Measurements from ENCODE around the gene RPH3AL. TPM values are rescaled to one million over a fixed set of nuclear protein-coding genes. Genes with fewer than 3 reads are reported as not detected.
A peak's percentile ranks its signal among the peaks of the same experiment; 100 is the strongest.

RPH3AL gene
- total and polyA plus RNA-seq, 9 donors: 5.8 to 43.8 (median 21.0) TPM

DNA sequence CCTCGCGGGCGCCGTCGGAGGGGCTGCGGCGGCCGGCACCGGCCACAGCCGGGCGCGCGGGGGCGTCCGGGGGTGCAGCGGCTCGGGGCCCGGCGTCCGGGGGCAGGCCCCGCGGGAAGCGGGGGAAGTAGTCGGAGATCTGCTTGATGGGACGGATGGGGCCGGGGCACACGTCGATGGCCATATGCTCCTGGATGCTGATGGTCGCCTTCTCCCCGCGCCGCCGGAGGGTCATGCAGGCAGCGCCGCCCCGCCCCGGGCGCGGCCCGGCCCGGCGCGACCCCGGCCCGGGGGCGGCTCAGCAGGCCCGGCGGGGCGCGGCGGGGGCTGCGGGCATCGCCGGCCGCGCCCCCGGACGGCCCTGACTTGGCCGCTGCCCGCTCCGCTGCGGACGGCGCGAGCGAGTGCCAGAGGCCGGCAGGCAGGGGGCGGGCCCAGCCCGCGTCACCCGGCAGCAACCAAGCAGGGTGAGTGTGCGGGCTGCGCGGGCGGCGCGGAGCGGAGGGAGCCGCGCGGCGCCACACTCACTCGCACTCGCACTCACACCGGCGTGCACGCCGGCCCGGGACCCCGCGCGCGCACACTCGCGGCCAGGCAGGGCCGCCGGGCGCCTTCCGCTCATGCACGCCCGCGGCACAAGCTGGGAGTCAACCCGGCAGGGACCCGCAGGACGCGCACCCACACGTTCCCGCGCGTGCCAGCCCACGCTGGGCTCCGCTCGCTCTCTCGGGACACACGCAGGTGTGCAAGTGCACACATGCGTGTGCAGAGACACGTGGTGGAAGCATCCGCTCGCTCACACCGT lies 171.2 kb downstream of the RPH3AL start, which contains the start of gene DOC2B:
TSS of gene DOC2B (minus strand) at position 406 of the 805 bp plus-strand sequence. CDS start at position 235, 171 bp downstream.
- peaks cover 5% of the 10 kb centered on the region for H3K27me3 ChIP-seq
- H3K4me3 ChIP-seq: peak within 1 kb of the TSS; percentile 17
- no peaks in the 10 kb centered on the region for H3K36me3 ChIP-seq
- H3K9me3 ChIP-seq: no peaks in the 10 kb centered on the region
- no peak for TF ChIP-seq POLR2A (IDR thresholded peaks at IDR 0.05)
- TF ChIP-seq, protein P1, sequence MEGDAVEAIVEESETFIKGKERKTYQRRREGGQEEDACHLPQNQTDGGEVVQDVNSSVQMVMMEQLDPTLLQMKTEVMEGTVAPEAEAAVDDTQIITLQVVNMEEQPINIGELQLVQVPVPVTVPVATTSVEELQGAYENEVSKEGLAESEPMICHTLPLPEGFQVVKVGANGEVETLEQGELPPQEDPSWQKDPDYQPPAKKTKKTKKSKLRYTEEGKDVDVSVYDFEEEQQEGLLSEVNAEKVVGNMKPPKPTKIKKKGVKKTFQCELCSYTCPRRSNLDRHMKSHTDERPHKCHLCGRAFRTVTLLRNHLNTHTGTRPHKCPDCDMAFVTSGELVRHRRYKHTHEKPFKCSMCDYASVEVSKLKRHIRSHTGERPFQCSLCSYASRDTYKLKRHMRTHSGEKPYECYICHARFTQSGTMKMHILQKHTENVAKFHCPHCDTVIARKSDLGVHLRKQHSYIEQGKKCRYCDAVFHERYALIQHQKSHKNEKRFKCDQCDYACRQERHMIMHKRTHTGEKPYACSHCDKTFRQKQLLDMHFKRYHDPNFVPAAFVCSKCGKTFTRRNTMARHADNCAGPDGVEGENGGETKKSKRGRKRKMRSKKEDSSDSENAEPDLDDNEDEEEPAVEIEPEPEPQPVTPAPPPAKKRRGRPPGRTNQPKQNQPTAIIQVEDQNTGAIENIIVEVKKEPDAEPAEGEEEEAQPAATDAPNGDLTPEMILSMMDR (IDR thresholded peaks at IDR 0.05): no peak
- no peak for TF ChIP-seq EP300 (IDR thresholded peaks at IDR 0.05)
- H3K27ac ChIP-seq: no peak within 1 kb of the TSS
- peak in 3 of 5 donors; percentile 42 to 70 (median 66) for DNase-seq
- H3K4me1 ChIP-seq (ENCODE audit: insufficient read depth): peaks cover 2% of the 10 kb centered on the region
- intact Hi-C loops (cut with DNase I): loop anchor here in 1 of 4 donors (5.0 kb wide), 1 partner anchor 206 kb away; no protein-coding TSS in a partner anchor
- 2% methylated on average over 33 to 120 of the region's 120 CpGs for WGBS, 3 donors

DNA sequence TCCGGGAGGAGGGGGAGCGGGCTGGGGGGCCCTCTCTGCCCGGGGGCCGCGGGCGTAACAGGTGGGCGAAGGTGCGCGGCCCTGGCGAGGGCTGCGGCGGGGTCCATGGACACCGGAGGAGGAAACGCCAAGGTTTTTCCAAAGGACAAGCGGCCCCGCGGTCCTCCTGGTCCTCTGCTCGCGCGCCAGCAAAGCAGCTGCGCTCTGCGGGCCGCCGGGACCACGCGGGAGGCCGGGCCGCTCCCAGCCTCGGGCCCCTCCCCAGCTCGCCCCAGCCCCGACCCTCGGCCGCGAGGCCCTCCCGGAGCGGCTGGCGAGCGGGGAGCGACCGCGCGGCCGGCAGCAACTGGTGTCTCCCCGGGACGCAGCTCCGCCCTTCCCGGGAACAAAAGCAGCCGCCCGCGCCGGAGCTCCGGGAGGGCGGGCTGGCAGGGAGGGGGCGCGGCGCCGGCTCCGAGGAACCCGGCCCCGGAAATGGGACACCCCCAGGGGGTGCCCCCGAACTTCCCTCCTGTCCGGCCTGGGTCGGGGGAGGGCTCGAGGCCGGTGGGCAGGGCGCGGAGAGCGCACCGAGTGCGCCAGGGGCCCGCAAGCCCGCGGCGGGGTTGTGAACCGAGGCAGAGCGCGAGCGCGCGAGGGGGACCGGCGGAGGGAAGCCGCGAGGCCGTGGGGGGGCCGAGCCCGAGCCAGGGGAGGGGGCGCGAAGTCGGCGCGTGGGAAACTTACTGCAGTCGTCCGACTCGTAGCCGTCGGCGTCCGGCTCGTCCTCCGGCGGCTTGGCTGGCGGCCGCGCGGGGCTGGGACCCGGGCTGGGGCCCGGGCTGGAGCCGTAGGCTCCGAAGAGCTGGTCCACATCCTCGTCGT lies 172.0 kb downstream of the RPH3AL start:
- intact Hi-C loops (cut with DNase I): loop anchor here in 1 of 4 donors (5.0 kb wide), 1 partner anchor 207 kb away; no protein-coding TSS in a partner anchor
- peaks cover 2% of the 10 kb centered on the region for H3K4me1 ChIP-seq (ENCODE audit: insufficient read depth)
- TF ChIP-seq, protein P1 (IDR thresholded peaks at IDR 0.05): no peak
- no peak for TF ChIP-seq EP300 (IDR thresholded peaks at IDR 0.05)
- TF ChIP-seq POLR2A (IDR thresholded peaks at IDR 0.05): no peak
- peaks cover 5% of the 10 kb centered on the region for H3K27me3 ChIP-seq
- H3K27ac ChIP-seq: no peak overlapping the region
- H3K4me3 ChIP-seq: peak overlapping the region; percentile 17
- 1 to 2% (median 1%) methylated on average over 63 to 112 of the region's 112 CpGs for WGBS, 3 donors
- H3K36me3 ChIP-seq: no peaks in the 10 kb centered on the region
- DNase-seq: no peak
- no peaks in the 10 kb centered on the region for H3K9me3 ChIP-seq

DNA sequence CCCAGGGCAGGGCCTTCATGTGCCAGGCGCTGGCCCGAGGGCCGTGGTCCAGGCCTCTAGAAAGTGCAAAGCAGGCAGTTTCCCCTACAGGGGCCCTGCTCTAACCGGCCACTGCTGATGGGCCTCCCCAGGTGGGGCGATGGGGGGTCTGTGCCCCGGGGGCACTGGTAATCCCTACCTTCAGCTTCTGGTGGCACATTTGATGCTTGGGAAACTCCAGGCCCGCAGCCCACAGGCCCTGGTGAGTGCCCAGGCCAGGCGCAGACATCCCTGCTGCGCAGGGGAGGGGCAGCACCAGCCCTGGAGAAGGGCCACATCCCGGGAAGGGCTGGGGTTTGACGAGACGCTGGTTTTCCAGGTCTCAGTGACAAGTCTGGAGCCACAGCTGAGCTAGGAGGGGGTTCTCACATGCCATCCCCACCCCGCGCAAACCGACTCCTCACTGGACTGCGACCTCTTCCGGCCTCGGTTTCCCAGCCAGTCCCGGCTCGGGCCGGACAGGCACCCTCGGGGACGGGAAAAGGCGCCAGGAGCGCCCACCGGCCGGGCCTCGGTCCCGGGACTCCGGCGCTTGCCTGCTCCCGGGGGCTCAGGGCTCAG lies 172.7 kb downstream of the RPH3AL start:
- Histone ChIP-seq H3K27me3 (peaks cover 5% of the 10 kb centered on the region), H3K4me1 (ENCODE audit: insufficient read depth) (peaks cover 2% of the 10 kb centered on the region), H3K36me3 (no peaks in the 10 kb centered on the region), H3K9me3 (no peaks in the 10 kb centered on the region), H3K27ac (no peak overlapping the region), H3K4me3 (no peak overlapping the region)
- DNase-seq: no peak
- intact Hi-C loops (cut with DNase I): loop anchor here in 1 of 4 donors (5.0 kb wide), 1 partner anchor 207 kb away; no protein-coding TSS in a partner anchor
- 20 to 42% (median 29%) methylated on average over 18 to 32 of the region's 32 CpGs for WGBS, 3 donors
- TF ChIP-seq POLR2A (IDR thresholded peaks at IDR 0.05) (no peak), EP300 (IDR thresholded peaks at IDR 0.05) (no peak)
- TF ChIP-seq, protein P1 (IDR thresholded peaks at IDR 0.05): no peak

DNA sequence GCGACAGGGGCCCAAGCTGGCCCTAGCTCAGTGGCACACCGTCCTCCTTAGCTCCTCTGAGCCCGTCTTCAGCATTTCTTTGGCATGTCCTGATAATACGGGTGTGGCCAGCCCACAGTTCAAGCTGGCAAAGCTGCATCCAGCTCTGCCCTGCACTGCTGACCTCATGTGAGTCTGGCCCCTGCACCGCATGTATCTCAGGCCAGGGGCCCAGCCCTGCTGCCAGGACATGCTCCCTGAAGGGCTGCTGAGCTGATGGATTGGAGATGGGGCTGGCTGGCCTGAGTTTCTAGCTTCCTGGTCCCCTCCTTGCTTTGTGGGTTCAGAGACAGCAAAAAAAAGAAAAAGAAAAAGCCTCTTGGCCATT lies 173.6 kb downstream of the RPH3AL start:
- Histone ChIP-seq H3K4me1 (ENCODE audit: insufficient read depth) (peaks cover 2% of the 10 kb centered on the region), H3K27ac (no peak overlapping the region), H3K36me3 (no peaks in the 10 kb centered on the region), H3K27me3 (peaks cover 5% of the 10 kb centered on the region), H3K4me3 (no peak overlapping the region), H3K9me3 (no peaks in the 10 kb centered on the region)
- no peak for DNase-seq
- intact Hi-C loops (cut with DNase I): no loop called here
- 62 to 84% (median 77%) methylated on average over 5 of the region's 5 CpGs for WGBS, 3 donors
- no peak for TF ChIP-seq EP300 (IDR thresholded peaks at IDR 0.05)
- TF ChIP-seq POLR2A (IDR thresholded peaks at IDR 0.05): no peak
- TF ChIP-seq, protein P1 (IDR thresholded peaks at IDR 0.05): no peak

Measured in ovary (tissue), 9 donors.